Medulla oblongata (tissue), 1 donor: ENCODE data around the gene PRRC1.
"Not testable (repeated sequence)": the region's sequence is repeated elsewhere in the genome, so short reads cannot be mapped to it uniquely, and the experiment has no call there.

ENCODE experiments used
- DNase-seq: peaks from one replicate; pipeline ENCODE4 v3.0.0-alpha.2; 2015; ENCODE audit errors: extremely low spot score

PRRC1 gene

DNA sequence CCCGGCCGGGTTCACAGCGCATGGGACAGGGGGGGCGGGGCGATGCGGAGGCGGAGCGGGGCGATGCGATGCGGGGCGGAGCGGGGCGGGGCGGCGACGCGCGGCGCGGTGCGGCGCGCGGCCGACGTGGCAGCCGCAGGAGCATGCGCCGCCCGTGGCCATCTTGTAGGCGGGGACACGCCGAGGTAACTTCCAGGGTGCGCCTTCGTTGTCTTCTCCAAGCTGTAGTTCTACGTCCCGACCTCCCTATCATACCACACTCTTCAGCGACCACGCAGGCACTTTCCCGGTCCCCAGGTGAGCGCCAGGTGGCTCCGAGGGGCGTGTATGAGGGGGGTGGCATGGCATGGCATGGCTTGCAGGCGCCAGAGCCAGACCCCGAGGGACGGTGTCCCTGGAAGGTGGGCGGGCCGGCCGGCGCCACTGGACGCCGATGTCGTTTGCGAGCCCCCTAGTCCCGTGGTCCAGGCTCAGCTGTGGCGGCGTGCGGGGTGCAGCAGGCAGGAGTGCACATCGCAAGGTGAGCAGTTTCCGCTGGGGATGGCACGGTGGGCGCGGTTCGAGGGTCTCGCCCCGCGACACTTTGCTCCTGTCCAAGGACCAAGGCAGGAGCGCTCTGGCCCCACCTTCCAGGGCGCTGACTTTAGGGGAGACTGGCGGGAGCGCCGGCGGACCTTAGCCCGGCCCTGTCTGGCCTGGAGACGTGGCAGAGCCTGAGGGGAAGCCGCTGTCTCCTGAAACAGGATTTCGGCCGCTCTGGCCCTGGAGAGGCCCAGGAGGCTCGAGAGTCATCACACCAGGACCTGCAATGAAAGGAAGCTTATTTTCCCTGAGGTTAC, at the start of gene PRRC1:
Gene PRRC1 (plus strand): TSS at position 161 of the 839 bp plus-strand sequence. CDS start 5,840 bp downstream, outside the sequence.
- peak; percentile 79 for DNase-seq

DNA sequence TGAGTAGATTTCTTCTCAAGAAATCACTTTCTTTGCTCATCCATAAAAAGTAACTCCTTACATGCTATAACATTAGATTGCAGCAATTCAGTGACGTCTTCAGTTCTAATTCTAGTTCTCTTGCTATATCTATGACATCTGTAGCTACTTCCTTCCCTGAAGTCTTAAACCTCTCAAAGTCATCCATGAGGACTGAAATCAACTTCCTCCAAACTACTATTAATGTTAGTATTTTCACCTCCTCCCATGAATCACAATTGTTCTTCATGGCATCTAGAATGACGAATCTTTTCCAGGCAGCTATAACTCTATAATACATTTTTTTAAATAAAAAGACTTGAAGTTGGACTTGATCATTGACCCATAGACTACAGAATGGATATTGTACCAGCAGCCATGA, 46.2 kb upstream of the PRRC1 start:
- DNase-seq = no peak

DNA sequence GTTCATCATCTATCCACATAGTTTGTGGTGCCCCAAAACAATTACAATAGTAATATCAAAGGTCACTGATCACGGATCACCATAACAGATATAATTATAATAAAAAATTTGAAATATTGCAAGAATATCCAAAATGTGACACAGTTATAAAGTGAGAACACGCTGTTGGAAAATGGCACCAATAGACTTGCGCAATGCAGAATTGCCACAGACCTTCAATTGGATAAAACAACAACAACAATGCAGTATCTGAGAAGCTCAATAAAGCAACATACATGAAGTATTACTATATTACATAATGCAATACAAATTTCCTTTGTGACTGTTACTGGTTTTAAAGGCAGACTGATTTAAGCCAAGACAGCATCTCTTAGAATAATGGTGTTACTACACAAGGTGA, 44.7 kb upstream of the PRRC1 start:
- no peak for DNase-seq

DNA sequence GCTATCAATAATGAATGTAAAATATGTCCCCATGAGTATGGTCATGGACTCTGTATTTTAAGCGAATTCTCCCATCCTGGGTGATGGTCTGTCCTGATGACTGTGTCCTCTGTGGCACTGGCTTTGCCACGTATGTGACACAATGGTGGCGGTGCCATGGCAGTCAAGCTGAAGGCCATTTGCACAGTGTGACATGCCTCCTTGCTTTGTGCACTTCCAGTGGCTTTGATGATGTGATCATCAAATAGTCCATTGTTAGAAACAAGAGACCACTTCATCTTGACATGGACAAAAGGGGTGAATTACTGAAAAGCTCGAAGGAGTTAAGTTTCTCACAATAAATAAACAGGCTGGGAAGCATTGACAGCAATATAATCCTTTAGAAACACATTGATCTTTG, 31.0 kb upstream of the PRRC1 start:
- DNase-seq = peak; percentile 56

DNA sequence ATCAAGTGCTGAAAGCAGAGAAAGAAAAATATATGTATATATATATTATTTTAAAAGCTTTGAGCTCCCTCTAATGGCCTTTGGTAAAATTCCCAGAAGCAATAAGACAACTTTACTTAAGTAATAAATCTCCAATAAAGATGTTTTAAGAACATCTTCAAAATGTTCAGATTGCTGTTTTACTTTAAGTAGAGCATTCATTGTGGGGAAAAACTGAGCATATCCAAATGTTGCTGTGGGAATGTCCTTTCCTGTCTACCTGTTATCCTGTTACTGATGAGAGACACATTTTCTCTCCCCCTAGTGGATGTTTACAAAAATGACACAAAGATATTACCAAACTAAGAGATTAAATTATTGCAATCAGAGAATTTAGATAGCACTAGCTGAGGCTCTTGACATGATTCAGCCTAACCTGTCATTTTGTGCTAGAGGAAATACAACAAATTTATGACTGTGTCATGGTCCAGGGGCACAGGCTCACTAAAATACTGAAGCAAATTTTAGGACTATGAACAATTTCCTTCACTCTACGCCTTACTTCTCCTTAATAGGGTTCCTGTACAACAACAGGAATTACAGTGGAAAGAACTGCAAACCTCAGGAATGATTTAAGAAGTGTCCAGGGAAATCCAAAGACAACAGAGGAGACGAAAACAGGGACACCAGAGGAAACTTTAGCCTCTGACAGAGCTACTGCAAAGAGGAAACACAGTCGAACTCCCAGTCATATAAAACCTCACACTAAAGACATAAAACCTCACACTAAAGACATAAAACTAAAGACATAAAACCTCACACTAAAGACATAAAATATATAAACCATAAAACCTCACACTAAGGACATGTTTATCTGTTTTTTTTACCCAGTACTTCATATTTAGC, 24.3 kb upstream of the PRRC1 start:
- peak; percentile 80 for DNase-seq

DNA sequence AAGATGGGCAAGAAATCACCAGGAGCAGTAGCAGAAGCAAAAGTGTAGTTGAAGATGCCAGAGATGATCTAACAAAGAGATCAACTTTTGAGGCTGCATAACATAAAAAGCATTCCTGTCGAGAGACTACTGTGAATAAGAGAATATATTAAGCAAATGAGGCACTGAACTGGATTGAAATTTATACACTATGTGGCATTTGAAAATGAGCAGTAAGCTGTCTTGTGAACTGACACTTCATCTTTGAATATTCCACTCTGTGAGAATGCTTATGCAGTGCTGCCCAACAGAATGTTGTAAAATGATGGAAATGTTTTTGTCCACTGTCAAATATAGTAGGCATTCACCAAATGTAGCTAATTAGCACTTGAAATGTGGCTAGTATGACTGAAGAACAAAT, 18.9 kb upstream of the PRRC1 start:
- DNase-seq = no peak

DNA sequence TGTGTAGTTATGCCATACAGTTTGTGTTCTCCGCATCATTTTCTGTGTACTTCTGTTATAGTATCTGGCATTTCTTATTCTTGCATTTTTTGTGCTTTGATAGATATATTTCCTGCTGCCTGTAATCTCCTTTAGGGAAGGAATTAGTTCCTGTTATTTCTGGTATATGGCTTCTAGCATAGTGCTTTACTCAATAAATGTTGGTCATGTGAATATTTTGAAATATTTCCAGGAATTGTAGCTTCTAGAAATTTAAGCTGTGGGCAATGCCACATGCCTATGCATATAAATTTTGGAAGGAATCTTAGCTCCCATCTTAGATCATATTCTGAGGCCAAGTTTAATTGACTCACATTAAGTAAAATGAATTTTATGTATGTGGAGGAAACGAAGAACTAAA, 11.5 kb upstream of the PRRC1 start:
- DNase-seq = no peak

DNA sequence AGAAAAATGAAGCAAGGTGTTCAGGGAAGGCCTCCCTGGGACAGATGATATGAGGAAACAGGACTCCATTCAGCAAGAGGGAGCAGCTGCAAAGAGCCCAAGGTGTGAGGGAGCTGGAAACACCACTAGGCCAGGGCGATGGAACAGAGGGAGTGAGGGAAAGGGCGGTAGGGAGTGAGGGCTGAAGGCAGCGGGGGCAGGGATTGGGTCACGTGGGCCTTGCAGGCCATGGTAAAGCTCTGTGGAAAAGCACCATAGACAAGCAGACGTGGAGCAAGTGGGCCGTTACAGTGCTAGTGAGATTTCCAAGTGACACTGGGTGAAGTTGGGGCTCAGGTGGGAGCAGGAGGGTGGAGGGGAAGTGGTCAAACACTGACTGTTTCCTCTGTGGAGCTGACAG, 10.8 kb upstream of the PRRC1 start:
- no peak for DNase-seq

DNA sequence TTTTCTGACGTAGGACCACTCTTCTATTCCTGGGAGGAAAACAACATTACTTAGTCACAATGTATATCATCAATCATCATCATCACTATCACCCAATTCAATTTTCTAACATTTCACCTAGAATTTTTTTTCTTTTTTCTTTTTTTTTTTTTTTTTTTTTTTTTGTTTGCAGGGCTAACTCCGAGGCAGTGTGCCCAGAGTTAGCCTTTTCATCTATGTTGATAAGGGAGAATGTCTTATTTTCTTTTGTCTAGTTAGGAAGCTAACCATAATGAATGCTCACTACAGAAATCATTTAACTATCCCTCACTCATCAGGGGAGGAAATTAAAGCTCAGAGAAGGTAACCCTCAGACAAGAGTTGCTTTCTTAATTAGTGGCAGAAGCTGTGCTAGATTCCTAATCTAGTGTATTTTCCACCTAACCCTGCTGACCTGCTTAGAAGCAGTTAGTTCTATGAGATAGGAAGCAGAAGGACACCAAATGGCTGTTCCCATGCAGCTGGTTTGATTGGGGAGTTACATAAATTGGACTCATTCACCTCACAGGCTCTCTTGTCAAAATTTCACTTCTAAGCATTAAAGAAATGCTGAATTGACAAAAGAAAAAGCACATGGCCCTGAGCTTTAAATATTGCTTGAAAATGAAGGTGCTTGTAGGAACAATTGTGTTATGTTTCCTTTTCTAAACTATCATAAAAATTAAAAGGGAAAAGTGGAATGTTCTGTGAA, 8.6 kb upstream of the PRRC1 start:
- DNase-seq = no peak

DNA sequence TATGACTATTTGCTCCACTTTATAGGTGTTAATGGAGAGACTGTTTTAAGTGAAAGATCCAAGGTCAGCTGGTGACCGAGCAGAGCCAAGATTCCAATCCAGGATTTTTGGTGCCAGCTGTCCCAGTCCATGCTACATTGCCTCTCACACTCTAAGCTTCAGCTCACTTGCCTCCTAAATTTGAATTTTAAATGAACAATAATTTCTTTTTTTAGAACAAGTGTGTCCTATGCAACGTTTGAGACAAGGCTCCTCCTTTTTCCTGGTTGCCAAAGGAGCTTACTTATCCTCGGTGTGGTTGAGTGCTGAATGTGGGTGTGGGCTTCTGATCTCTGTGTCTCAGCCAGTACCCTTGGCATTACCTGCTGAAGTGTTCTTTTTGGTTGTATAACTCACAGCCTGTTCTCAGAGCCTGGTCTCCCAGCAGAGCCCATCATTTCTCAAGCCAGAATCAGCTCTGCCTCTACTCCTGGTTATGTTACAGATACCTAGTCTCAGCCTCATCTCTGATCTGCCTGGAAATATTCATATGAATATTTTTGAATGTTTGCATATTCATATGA, 4.0 kb upstream of the PRRC1 start:
- no peak for DNase-seq

DNA sequence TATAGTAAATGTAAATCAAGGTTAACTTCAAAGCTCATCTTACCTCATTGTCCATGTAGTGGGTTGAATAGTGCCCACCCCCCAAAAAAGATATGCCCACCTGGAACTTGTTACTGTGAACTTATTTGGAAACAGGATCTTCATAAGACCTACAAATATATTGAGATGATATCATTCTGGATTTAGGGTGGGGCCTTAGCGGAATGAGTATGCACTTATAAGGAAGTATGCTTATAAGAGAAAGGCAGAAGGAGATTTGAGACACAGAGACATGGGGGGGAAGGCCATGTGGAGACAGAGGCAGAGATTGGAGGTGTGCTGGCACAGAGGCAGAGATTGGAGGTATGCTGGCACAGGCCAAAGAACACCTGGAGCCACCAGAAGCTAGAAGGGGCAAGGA, 2.6 kb upstream of the PRRC1 start:
- DNase-seq = no peak

DNA sequence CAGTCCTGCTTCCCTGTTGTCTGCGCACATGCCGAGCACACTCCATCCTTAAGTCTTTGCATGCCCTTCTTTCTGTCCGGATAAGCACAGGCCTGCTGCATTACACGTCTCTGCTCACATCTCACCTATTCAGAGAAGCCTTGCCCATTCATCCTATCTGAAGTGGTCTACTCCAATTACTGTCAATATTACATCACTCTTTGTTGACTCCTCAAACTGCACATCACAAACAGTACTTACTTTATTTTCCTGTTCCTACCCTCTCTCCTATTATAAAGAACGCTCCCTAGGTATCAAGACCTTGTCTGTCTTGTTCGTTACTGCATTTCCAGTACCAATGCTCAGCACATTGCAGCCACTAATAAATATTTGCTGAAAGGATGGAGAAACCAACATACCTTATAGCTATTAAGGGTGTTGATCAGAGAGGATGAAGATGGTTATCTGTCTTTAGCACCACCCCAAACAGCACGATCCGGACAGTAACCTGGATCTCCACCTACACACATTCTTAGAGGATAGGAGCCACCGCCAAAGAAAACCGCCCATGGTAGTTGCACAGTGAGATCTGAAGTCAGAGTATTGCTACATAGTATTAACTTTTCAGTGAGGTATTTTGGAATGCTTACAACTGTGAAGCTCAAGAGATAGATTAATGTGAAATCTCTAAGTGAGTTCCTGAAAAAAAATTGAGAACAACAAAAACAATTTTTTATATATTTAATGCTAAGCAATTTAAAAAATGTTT, 1.6 kb upstream of the PRRC1 start:
- DNase-seq = no peak

DNA sequence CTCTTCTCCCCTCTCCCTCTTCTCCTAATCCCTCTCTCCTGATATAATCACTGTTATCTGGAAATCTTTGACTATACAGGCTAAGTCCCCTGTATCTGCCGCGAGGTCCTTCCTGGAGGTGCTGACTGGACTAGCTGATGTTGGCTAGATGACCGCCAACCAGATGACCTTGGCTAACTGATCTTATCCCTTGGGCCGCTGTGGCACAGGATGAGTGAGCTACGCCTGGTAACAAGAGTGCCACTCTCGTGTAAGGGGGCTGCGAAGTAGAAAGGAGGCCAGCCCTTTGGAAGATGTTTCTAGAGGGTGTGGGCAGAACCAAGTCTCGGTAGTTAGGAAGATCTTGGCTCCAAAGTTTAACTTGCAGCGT, 345 bp upstream of the PRRC1 start:
- DNase-seq = no peak

DNA sequence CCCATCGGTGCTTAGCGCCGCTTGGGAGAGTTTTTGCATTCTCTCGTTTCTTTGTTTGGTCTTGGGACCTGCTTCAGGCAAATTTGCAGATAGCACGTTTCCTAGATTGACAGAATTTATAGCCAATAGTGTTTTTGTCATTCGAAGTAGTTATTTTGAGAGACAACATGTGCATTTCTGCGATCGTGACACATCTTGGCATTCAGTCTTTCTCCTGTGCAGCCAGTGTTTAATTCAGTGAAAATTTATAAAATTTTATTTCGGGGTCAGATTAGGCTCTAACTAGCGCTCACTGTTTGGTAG, 830 bp downstream of the PRRC1 start:
- DNase-seq = no peak

DNA sequence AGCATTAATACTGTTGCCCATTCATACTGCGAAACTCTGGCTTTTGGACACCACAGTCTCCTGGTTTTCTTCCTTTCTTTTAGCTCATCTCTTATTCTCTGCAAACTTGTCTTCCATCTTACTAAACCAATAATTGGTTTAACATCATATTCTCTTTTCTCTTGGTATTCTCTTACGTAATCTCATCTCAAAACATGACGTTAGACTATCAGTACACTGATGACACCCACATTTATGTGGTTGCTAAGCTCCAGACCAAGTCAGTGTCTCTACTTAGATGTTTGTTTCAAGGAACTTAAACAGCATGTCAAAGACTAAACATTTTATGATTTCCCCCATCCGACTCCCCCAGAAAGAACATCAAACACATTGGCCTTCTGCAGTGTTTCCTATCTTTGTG, 2.1 kb downstream of the PRRC1 start:
- DNase-seq = no peak

DNA sequence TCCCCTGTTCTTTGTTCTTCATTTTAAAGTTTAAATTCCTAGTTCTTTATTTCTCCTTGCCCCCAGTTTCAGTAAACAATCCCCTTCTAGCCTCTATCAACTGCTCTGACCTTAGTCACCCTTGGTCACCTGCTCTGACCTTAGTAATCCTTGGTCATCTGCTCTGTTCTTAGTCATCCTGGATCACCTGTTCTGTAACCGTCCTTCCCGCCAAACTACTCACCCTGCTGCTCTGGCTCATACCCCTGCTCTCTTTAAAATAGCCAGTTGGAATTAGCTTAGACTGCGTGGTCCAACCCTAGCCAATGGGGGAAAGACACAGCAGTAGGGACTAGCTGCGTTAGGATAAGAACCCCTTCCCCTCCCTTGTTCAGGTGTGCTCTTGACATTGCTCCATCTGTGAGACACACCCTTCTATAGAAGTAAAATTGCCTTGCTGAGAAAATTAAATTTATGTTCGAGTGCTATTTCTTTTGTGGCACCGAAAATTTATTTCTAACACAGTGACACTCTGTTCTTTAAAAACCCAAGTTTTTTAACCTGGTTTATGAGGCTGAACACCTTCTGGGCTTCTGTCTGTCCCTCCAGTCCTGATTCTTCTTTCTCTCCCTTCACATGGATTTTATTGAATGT, 3.8 kb downstream of the PRRC1 start:
- no peak for DNase-seq

DNA sequence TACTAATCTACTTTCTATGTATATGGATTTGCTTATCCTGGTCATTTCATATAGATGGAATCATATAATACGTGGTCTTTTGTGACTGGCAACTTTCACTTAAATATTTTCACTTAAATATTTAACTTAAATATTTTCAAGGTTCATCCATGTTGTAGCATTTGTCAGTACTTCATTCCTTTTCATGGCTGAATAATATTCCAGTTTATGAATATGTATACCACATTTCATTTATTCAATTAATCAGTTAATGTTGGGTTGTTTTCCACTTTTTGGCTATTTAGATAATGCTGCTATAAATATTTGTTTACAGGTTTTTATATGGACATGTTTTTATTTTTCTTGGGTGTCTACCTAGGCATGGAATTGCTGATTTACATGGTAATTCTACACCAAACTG, 7.7 kb downstream of the PRRC1 start:
- no peak for DNase-seq

DNA sequence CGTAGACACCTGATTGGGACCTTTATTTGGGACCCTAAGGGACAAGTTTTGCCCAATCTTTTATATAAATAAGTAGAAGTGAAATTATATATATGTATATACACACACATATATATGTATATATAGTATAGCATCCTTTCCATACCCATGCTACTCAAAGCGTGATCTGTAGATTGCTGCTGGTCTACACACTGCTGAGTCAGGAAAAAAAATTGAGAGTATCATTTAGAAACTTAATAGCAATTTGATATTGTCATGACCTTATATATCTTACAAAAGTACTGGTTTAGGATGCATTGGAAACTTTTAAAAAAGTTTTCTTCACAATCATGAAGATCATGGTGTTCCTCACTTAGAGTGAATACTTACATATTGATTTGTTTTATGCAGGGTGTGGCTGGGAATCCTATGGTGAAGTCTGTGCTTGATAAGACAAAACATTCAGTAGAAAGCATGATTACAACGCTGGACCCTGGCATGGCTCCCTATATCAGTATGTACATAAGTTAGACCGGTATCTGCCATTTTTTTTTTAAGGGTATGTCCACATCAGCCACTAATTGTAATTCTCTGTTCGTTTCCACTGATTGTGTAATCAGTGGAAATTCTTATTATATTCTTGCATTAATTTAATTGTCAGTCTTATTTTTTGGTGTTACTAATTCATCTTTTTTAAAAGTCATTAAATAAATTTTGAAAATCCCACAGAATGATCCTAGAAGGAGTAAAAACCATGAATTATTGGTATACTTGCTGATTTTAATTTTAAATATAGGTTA, 12.7 kb downstream of the PRRC1 start:
- no peak for DNase-seq

DNA sequence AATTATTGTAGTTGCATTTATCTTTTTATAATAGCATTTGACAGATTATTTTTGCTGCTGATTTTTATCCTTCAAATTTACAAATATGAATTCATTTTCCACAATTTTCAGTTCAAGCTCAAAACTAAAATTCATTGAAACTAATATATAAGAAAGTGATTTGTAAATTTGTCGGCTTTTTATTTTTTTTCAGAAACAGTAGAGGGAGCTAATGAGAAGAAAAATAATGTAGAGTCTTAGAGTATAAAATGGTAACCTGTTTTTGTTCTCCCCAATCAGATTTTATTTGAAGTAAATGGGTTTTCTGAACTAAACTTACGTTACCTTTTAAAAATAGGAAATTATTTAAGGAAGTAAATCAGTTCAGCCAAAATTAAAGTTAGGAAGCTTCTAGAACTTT, 19.2 kb downstream of the PRRC1 start:
- DNase-seq = peak; percentile 18

DNA sequence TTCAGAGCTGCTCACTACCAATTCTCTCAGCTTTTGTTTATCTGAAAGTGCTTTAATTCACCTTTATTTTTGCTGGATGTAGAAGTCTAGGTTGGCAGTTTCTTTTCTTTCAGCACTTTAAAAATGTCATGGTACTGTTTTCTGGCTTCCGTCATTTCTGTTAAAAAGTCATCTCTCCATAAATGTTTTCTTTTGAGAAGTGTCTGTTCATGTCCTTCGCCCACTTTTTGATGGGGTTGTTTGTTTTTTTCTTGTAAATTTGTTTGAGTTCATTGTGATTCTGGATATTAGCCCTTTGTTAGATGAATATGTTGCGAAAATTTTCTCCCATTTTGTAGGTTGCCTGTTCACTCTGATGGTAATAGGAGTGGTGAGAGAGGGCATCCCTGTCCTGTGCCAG, 23.1 kb downstream of the PRRC1 start:
- DNase-seq = not testable (repeated sequence)
